Effector memory CD4-positive, alpha-beta T cell (primary cell): Measurements from ENCODE around the gene PLXDC1.

Experiments
- DNase-seq, 3 donors: peaks; one replicate each; pipeline ENCODE4 v3.0.0-alpha.2; 2020
- H3K27ac ChIP-seq: 2 replicates; pipeline ENCODE4 v1.7.0; 2013; ENCODE audit warnings: mild to moderate bottlenecking, low read length, moderate library complexity; ENCODE audit not compliant: insufficient read depth, poor library complexity, severe bottlenecking
- H3K27me3 ChIP-seq: replicated peaks from 2 replicates; pipeline ENCODE4 v1.7.0; 2013; ENCODE audit warnings: mild to moderate bottlenecking, low read length; ENCODE audit not compliant: insufficient read depth, control insufficient read depth, poor library complexity, severe bottlenecking
- H3K36me3 ChIP-seq: 2 replicates; pipeline ENCODE4 v1.7.0; 2013; ENCODE audit warnings: mild to moderate bottlenecking, low read length, moderate library complexity; ENCODE audit not compliant: control insufficient read depth, insufficient read depth
- H3K4me1 ChIP-seq: 2 replicates; pipeline ENCODE4 v1.7.0; 2013; ENCODE audit warnings: low read length, mild to moderate bottlenecking; ENCODE audit not compliant: control insufficient read depth, insufficient read depth, poor library complexity, severe bottlenecking
- H3K4me3 ChIP-seq: 2 replicates; pipeline ENCODE4 v1.7.0; 2013; ENCODE audit warnings: low read length, low read depth, mild to moderate bottlenecking; ENCODE audit not compliant: insufficient read depth, poor library complexity, severe bottlenecking
- H3K9me3 ChIP-seq: 2 replicates; pipeline ENCODE4 v1.7.0; 2013; ENCODE audit warnings: mild to moderate bottlenecking, low read length, moderate library complexity; ENCODE audit not compliant: control insufficient read depth

Gene PLXDC1

DNA sequence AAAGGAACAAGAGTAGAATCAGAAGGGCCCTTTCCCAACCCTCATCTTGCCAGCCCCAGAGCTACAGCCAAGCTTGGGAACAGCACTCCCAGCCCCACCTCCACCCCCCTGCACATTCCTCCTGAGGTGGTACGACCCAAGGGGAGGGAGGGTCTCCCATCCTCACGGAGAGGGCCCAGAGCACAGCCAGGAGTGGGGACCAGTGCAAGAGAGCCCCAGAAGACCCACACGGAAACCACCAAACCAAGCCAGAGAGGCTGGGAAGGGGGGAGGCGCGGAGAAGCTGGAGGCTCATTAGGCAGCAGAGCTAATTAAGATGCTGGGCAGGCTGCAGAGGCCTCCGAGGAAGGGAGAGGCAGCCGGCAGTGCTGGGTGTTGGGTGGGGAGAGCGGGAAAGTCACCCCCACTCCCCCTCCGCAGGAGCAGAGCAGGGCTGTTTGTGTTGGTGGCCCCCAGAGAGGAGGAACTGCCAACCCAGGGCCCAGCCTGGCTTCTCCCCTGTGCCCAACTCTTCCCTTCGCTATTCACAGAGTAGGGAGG, 43.6 kb upstream of the PLXDC1 start:
- peaks cover 24% of the 10 kb centered on the region for H3K4me1 ChIP-seq
- no peak overlapping the region for H3K27ac ChIP-seq
- no peak overlapping the region for H3K4me3 ChIP-seq
- no peaks in the 10 kb centered on the region for H3K27me3 ChIP-seq
- no peaks in the 10 kb centered on the region for H3K9me3 ChIP-seq
- DNase-seq: no peak
- H3K36me3 ChIP-seq: no peaks in the 10 kb centered on the region

- H3K4me3 ChIP-seq: no peak overlapping the region
- no peaks in the 10 kb centered on the region for H3K27me3 ChIP-seq
- H3K9me3 ChIP-seq: no peaks in the 10 kb centered on the region
- DNase-seq: no peak
- H3K4me1 ChIP-seq: peaks cover 24% of the 10 kb centered on the region
- H3K36me3 ChIP-seq: no peaks in the 10 kb centered on the region
- H3K27ac ChIP-seq: no peak overlapping the region
These were observed 42.9 kb upstream of the PLXDC1 start for GRCh38 chr17:39194089-39194984.

- no peak for DNase-seq
- Histone ChIP-seq H3K27me3 (no peaks in the 10 kb centered on the region), H3K4me1 (peaks cover 18% of the 10 kb centered on the region), H3K36me3 (peaks cover under 1% of the 10 kb centered on the region), H3K27ac (no peak overlapping the region), H3K9me3 (no peaks in the 10 kb centered on the region), H3K4me3 (no peak overlapping the region)
These were observed 41.9 kb upstream of the PLXDC1 start for GRCh38 chr17:39193346-39193745.

DNA sequence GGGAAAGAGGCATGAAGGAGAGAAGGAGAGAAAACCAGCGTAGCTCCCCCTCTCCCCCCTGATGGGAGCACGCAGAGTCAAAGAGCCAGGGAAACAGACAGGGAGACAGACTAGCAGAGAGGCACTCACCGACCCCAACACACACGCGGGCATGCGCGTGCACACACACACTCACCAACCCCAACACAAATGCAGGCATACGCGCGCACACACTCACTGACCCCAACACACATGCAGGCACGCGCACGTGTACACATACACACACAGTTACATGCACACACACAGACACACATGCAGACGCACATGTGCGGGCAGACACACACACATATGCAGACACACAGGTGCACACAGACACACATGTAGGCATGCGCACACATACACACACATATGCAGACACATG, 41.5 kb upstream of the PLXDC1 start:
- Histone ChIP-seq H3K9me3 (no peaks in the 10 kb centered on the region), H3K36me3 (peaks cover 3% of the 10 kb centered on the region), H3K27ac (no peak overlapping the region), H3K4me1 (peaks cover 13% of the 10 kb centered on the region), H3K4me3 (no peak overlapping the region), H3K27me3 (no peaks in the 10 kb centered on the region)
- no peak for DNase-seq

DNA sequence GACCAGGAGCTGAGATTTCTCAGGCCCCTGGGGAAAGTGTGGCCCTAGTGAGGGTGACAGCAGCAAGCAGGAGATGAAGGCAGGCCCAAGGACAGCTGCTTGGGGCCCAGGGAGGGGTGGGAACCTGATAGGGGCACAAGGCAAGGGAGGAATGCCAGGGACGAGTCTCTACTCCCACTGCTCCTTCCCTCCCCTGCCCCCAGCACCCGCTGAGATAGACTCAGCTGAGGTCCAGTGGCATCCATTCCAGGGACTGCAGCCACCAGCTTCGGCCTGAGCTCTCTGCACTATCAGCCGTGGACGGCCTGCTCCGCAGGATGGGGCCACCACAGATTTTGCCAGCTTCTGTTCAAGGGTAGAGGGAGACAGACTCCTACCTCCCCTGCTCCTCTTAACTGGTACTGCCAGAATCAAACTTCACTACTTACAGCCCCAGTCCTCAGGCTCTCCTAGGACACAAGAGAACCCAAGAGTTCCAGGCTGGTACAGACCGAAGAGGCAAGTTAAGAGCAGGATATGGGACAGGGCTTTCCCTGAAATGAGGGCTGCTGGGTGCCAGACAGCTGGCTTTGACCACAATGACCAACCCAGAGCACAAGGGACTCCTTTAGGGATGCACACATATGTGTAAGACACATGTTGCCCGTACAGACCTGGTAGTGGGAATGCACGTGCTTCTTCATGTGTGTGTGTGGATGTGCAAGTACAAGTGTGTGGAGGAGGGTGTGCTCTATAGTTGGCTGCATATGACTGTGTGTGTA, 40.5 kb upstream of the PLXDC1 start:
- Histone ChIP-seq H3K27ac (no peak overlapping the region), H3K4me1 (peaks cover 11% of the 10 kb centered on the region), H3K9me3 (no peaks in the 10 kb centered on the region), H3K4me3 (no peak overlapping the region), H3K36me3 (peaks cover 9% of the 10 kb centered on the region), H3K27me3 (no peaks in the 10 kb centered on the region)
- DNase-seq: no peak

GRCh38 chr17:39187152-39187830, 35.9 kb upstream of the PLXDC1 start:
- H3K36me3 ChIP-seq: peaks cover 42% of the 10 kb centered on the region
- H3K4me1 ChIP-seq: no peaks in the 10 kb centered on the region
- H3K27ac ChIP-seq: no peak overlapping the region
- no peak overlapping the region for H3K4me3 ChIP-seq
- no peak for DNase-seq
- H3K27me3 ChIP-seq: no peaks in the 10 kb centered on the region
- H3K9me3 ChIP-seq: no peaks in the 10 kb centered on the region

DNA sequence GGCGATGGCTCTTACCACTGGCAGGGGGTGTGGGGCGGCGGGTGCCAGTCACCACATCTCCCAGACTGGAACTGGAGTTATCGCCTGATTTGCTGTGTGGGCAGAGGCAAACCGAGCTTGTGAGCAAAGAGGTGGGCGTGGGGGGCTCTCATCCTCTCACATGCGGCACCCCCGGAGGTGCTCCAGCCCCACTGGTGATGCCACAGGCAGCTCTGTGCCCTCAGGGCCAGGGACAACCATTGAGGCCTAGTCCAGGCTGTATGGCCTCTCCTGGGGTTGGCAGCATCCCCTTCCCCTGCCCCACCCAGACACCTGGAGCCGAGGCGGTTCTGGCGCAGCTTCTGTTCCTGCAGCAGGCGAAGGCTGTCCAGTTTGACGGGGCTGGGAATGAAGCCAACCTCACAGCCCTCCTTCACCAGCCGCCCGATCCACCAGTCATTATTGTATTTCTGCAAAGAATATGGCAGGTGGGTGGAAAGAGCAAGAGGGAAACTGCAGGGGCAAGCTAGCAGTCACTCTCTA, 35.1 kb upstream of the PLXDC1 start:
- no peak overlapping the region for H3K4me3 ChIP-seq
- no peaks in the 10 kb centered on the region for H3K27me3 ChIP-seq
- H3K36me3 ChIP-seq: peaks cover 44% of the 10 kb centered on the region
- H3K9me3 ChIP-seq: no peaks in the 10 kb centered on the region
- H3K27ac ChIP-seq: no peak overlapping the region
- no peaks in the 10 kb centered on the region for H3K4me1 ChIP-seq
- no peak for DNase-seq

- Histone ChIP-seq H3K27ac (no peak overlapping the region), H3K27me3 (no peaks in the 10 kb centered on the region), H3K9me3 (no peaks in the 10 kb centered on the region), H3K36me3 (peaks cover 49% of the 10 kb centered on the region), H3K4me1 (no peaks in the 10 kb centered on the region), H3K4me3 (no peak overlapping the region)
- no peak for DNase-seq
These were observed 32.3 kb upstream of the PLXDC1 start for GRCh38 chr17:39183720-39184119.

DNA sequence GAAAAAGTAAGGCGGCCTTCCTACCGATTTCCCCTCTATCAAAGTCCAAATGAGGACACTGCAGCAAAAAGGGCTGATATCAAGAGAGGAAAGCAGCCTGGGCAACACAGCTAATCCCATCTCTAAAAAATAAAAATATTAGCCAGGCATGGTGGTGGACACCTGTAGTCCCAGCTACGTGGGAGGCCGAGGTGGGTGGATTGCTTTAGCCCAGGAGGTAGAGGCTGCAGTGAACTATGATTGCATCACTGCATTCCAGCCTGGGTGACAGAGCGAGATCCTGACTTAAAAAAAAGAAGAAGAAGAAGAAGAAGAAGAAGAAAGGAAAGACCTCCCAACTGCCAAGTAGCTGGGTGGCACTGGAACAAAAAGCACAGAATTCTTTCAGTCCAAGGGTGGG, 31.6 kb upstream of the PLXDC1 start:
- Histone ChIP-seq H3K27ac (no peak overlapping the region), H3K4me1 (no peaks in the 10 kb centered on the region), H3K27me3 (no peaks in the 10 kb centered on the region), H3K4me3 (no peak overlapping the region), H3K36me3 (peaks cover 46% of the 10 kb centered on the region), H3K9me3 (no peaks in the 10 kb centered on the region)
- DNase-seq: no peak
